HEK293 (cell line): ENCODE measurements around the gene HIF1AN.

Experiments
- CTCF ChIA-PET: fragments of 350-600 bp; formaldehyde crosslinking; extraction: SDS; loops from one replicate; lab custom pipeline; 2021; ENCODE audit warnings: antibody characterized with exemption; lab: Yijun Ruan, JAX
- POLR2A ChIA-PET: fragments of 300-600 bp; formaldehyde crosslinking; extraction: SDS; loops from one replicate; lab custom pipeline; 2020; ENCODE audit warnings: antibody characterized with exemption, inconsistent platforms; lab: Yijun Ruan, JAX
- H3K27ac ChIP-seq: fragments of 200-500 bp; sonication (Bioruptor generic); 2 replicates; pipeline ENCODE4 v1.5.1; 2014; ENCODE audit warnings: low read depth, low read length, control low read depth, inconsistent platforms; ENCODE audit errors: extremely low read depth
- H3K36me3 ChIP-seq, 2 experiments: fragments of 200-500 bp in 1 of 2; sonication (Bioruptor generic) in 1 of 2; 1 replicate in 1 of 2; 2 replicates in 1 of 2; pipeline ENCODE4 v1.5.1; 2014 to 2017; ENCODE audit warnings: inconsistent platforms in 2 of 2, low read length in 2 of 2; ENCODE audit not compliant: control insufficient read depth in 2 of 2, insufficient read depth in 1 of 2
- H3K4me1 ChIP-seq: fragments of 200-500 bp; sonication (Bioruptor generic); 2 replicates; pipeline ENCODE4 v1.5.1; 2014; ENCODE audit warnings: mild to moderate bottlenecking, low read length, inconsistent platforms; ENCODE audit not compliant: control insufficient read depth, insufficient read depth
- H3K4me3 ChIP-seq: 2 replicates; pipeline ENCODE4 v1.5.1; 2011; ENCODE audit warnings: low read depth, mild to moderate bottlenecking, control low read depth, low read length, moderate library complexity
- H3K9me3 ChIP-seq: fragments of 200-500 bp; sonication (Bioruptor generic); 2 replicates; pipeline ENCODE4 v1.5.1; 2014; ENCODE audit warnings: low read depth, low read length, inconsistent platforms; ENCODE audit not compliant: control insufficient read depth, insufficient read depth
- INSM2 ChIP-seq: fragments of 450-650 bp; formaldehyde crosslinking; IDR thresholded peaks from 2 replicates; pipeline ENCODE4 v1.5.1; 2016; ENCODE audit warnings: missing biosample characterization, missing genetic modification characterization
- PRDM1 ChIP-seq: fragments of 450-650 bp; formaldehyde crosslinking; IDR thresholded peaks from 2 replicates; pipeline ENCODE4; 2016; ENCODE audit warnings: missing biosample characterization, missing genetic modification characterization
- PRDM2 ChIP-seq: fragments of 450-650 bp; formaldehyde crosslinking; IDR thresholded peaks from 2 replicates; pipeline ENCODE4 v1.5.1; 2016; ENCODE audit warnings: missing biosample characterization, missing genetic modification characterization, borderline replicate concordance
- PRDM6 ChIP-seq: fragments of 450-650 bp; formaldehyde crosslinking; IDR thresholded peaks from 2 replicates; pipeline ENCODE4 v1.5.1; 2017; ENCODE audit warnings: missing biosample characterization, missing genetic modification characterization
- SCRT1 ChIP-seq: fragments of 450-650 bp; formaldehyde crosslinking; IDR thresholded peaks from 2 replicates; pipeline ENCODE4 v1.5.1; 2016; ENCODE audit warnings: missing biosample characterization, missing genetic modification characterization, borderline replicate concordance
- SETDB1 ChIP-seq: IDR thresholded peaks from one replicate; pipeline ENCODE4 v1.6.1; 2017; ENCODE audit warnings: mild to moderate bottlenecking, low read length, moderate library complexity, mixed read lengths; ENCODE audit not compliant: insufficient read length
- SP3 ChIP-seq: fragments of 450-650 bp; formaldehyde crosslinking; IDR thresholded peaks from 2 replicates; pipeline ENCODE4 v1.5.1; 2016; ENCODE audit warnings: missing biosample characterization, missing genetic modification characterization
- ZBTB7A ChIP-seq: fragments of 450-650 bp; formaldehyde crosslinking; IDR thresholded peaks from 2 replicates; pipeline ENCODE4 v1.5.1; 2016; ENCODE audit warnings: low read depth, missing biosample characterization, missing genetic modification characterization
- ZNF121 ChIP-seq: fragments of 450-650 bp; formaldehyde crosslinking; IDR thresholded peaks from 2 replicates; pipeline ENCODE4 v1.5.1; 2016; ENCODE audit warnings: missing biosample characterization, missing genetic modification characterization
- ZNF157 ChIP-seq: fragments of 450-650 bp; formaldehyde crosslinking; IDR thresholded peaks from 2 replicates; pipeline ENCODE4 v1.5.1; 2016; ENCODE audit warnings: missing biosample characterization, missing genetic modification characterization
- ZNF202 ChIP-seq: fragments of 450-650 bp; formaldehyde crosslinking; IDR thresholded peaks from 2 replicates; pipeline ENCODE4 v1.5.1; 2016; ENCODE audit warnings: missing biosample characterization, missing genetic modification characterization, borderline replicate concordance
- ZNF26 ChIP-seq: fragments of 450-650 bp; formaldehyde crosslinking; IDR thresholded peaks from 2 replicates; pipeline ENCODE4 v1.5.1; 2016; ENCODE audit warnings: missing biosample characterization, missing genetic modification characterization
- ZNF274 ChIP-seq, 2 experiments: fragments of 200-500 bp in 1 of 2; fragments of 450-650 bp in 1 of 2; sonication (Bioruptor generic) in 1 of 2; formaldehyde crosslinking in 1 of 2; IDR thresholded peaks; 2 replicates each; pipeline versions ENCODE4 v1.5.1 to v1.6.1; 2014 to 2016; ENCODE audit warnings: borderline replicate concordance in 1 of 2, inconsistent platforms in 1 of 2, low read length in 1 of 2, missing biosample characterization in 1 of 2, missing genetic modification characterization in 1 of 2
- ZNF488 ChIP-seq: fragments of 450-650 bp; formaldehyde crosslinking; IDR thresholded peaks from 2 replicates; pipeline ENCODE4 v1.5.1; 2016; ENCODE audit warnings: missing biosample characterization, missing genetic modification characterization
- ZNF585B ChIP-seq: fragments of 450-650 bp; formaldehyde crosslinking; IDR thresholded peaks from 2 replicates; pipeline ENCODE4 v1.5.1; 2016; ENCODE audit warnings: missing biosample characterization, missing genetic modification characterization
- ZNF626 ChIP-seq: fragments of 450-650 bp; sonication (Bioruptor Pico); formaldehyde crosslinking; IDR thresholded peaks from 2 replicates; pipeline ENCODE4 v1.5.1; 2018; ENCODE audit warnings: missing biosample characterization, missing genetic modification characterization, inconsistent platforms
- ZNF76 ChIP-seq: fragments of 450-650 bp; formaldehyde crosslinking; IDR thresholded peaks from 2 replicates; pipeline ENCODE4; 2016; ENCODE audit warnings: low read depth, missing biosample characterization, missing genetic modification characterization, borderline replicate concordance
- ZNF777 ChIP-seq: fragments of 450-650 bp; formaldehyde crosslinking; IDR thresholded peaks from 2 replicates; pipeline ENCODE4 v1.5.1; 2017; ENCODE audit warnings: missing biosample characterization, missing genetic modification characterization, borderline replicate concordance

The HIF1AN gene

GRCh38 chr10:100522107-100522801 lies 13.5 kb upstream of the HIF1AN start (continued):
- TF ChIP-seq ZNF121 (tag by site-specific recombination) (peak; percentile 78), ZNF157 (tag by site-specific recombination) (no peak)

GRCh38 chr10:100522945-100523344 lies 12.8 kb upstream of the HIF1AN start:
- Histone ChIP-seq H3K4me1 (no peaks in the 10 kb centered on the region), H3K4me3 (no peak overlapping the region), H3K36me3 (peaks cover 38 to 59% of the 10 kb centered on the region in 2 experiments), H3K9me3 (no peaks in the 10 kb centered on the region), H3K27ac (no peak overlapping the region)
- TF ChIP-seq ZNF76 (no peak), ZNF488 (tag by site-specific recombination) (no peak), PRDM1 (no peak), ZNF274 (IDR thresholded peaks at IDR 0.05; ENCODE audit: low read length) (no peak), ZNF274 (tag by site-specific recombination; IDR thresholded peaks at IDR 0.05; ENCODE audit: borderline replicate concordance) (no peak), ZNF121 (tag by site-specific recombination) (peak; percentile 86)
- POLR2A ChIA-PET, result interaction anchor here (1.1 kb wide), 1 partner anchor 13 kb away, joined by 3 read pairs; the partner anchor contains the start of gene HIF1AN
- CTCF ChIA-PET, result interaction anchor here (0.6 to 1.7 kb wide), 9 partner anchors 10 to 181 kb away, joined by 3 to 11 read pairs (median 4); partner anchors contain the start of gene HIF1AN

GRCh38 chr10:100524206-100524605 lies 11.5 kb upstream of the HIF1AN start:
- no peaks in the 10 kb centered on the region for H3K4me1 ChIP-seq
- H3K4me3 ChIP-seq, result no peak overlapping the region
- H3K9me3 ChIP-seq, result no peaks in the 10 kb centered on the region
- CTCF ChIA-PET, result interaction anchor here (0.6 to 1.4 kb wide), 2 partner anchors 282 to 354 kb away, joined by 4 to 5 read pairs; no protein-coding TSS in a partner anchor
- no peak overlapping the region for H3K27ac ChIP-seq
- TF ChIP-seq ZNF26 (tag by site-specific recombination), result no peak
- no peak for TF ChIP-seq SETDB1
- no peak for TF ChIP-seq PRDM2 (tag by site-specific recombination)
- no peak for TF ChIP-seq ZNF202 (tag by site-specific recombination)
- TF ChIP-seq ZBTB7A, result no peak
- no peak for TF ChIP-seq SCRT1 (tag by site-specific recombination)
- no peak for TF ChIP-seq ZNF777
- TF ChIP-seq ZNF121 (tag by site-specific recombination), result no peak
- TF ChIP-seq ZNF626 (tag by site-specific recombination), result no peak
- TF ChIP-seq ZNF585B (tag by site-specific recombination), result no peak
- no peak for TF ChIP-seq INSM2
- no peak for TF ChIP-seq PRDM6 (tag by site-specific recombination)
- no peak for TF ChIP-seq SP3 (tag by site-specific recombination)
- TF ChIP-seq, all 188 proteins: peak for 0
- H3K36me3 ChIP-seq, result peaks cover 39 to 66% of the 10 kb centered on the region in 2 experiments
- POLR2A ChIA-PET, result no interaction called here
